PFSK-1 (cell line): ENCODE results near the gene THBD.

Experiments
- FOXP2 ChIP-seq: optimal IDR thresholded peaks from 2 replicates; pipeline ENCODE3; 2011; ENCODE audit warnings: borderline replicate concordance, control low read depth, inconsistent platforms; ENCODE audit not compliant: insufficient read depth; ENCODE audit errors: extremely low read length, extremely low read depth
- POLR2AphosphoS5 ChIP-seq: IDR thresholded peaks from 2 replicates; pipeline ENCODE4 v1.6.1; 2012; ENCODE audit warnings: low read depth, mild to moderate bottlenecking, control low read depth, low read length, moderate library complexity
- REST ChIP-seq, 2 experiments: IDR thresholded peaks; 2 replicates each; pipeline versions ENCODE4 v1.6.1 to v1.8.0; 2011 to 2012; ENCODE audit warnings: low read depth in 2 of 2, low read length in 2 of 2, control low read depth in 1 of 2, inconsistent platforms in 1 of 2, mild to moderate bottlenecking in 1 of 2, moderate library complexity in 1 of 2; ENCODE audit not compliant: insufficient read depth in 1 of 2
- SIN3A ChIP-seq: IDR thresholded peaks from 2 replicates; pipeline ENCODE4 v1.6.1; 2012; ENCODE audit warnings: mild to moderate bottlenecking, low read length, moderate library complexity, borderline replicate concordance; ENCODE audit not compliant: insufficient read depth
- TAF1 ChIP-seq: IDR thresholded peaks from 2 replicates; pipeline ENCODE4 v1.6.1; 2012; ENCODE audit warnings: low read length, control low read depth, borderline replicate concordance; ENCODE audit not compliant: insufficient read depth

GRCh38 chr20:23084282-23084844 is 34.9 kb upstream of the THBD start:
- TF ChIP-seq POLR2AphosphoS5 = no peak
- TF ChIP-seq TAF1 = no peak
- TF ChIP-seq REST (IDR thresholded peaks at IDR 0.05; ENCODE audit: insufficient read depth in 1 of 2, low read depth in 2 of 2, low read length in 2 of 2) = no peak
- no peak for TF ChIP-seq FOXP2
- TF ChIP-seq SIN3A = no peak
